ENCODE data around the gene MBNL1.

GRCh38 chr3:152399374-152399773 is 130.6 kb downstream of the MBNL1 start:
- no peak for TF ChIP-seq CTCF (conservative IDR thresholded peaks at IDR 0.05; ENCODE audit: low read depth, low read length)
- no peak for TF ChIP-seq EZH2 (IDR thresholded peaks at IDR 0.05; ENCODE audit: borderline replicate concordance, low read depth, low read length, poor library complexity, severe bottlenecking)
